ENCODE measurements around the gene CFAP61.

Gene CFAP61

GRCh38 chr20:20076297-20077065, 24.1 kb downstream of the CFAP61 start:
- DNase-seq (ENCODE audit: low spot score), result no peak
- in situ Hi-C loops (cut with MboI; ENCODE audit: low sequenced_read_pairs, unreplicated experiment), result loop anchor here (25.0 kb wide), 3 partner anchors 161 to 736 kb away; no protein-coding TSS in a partner anchor
- TF ChIP-seq CTCF (IDR thresholded peaks at IDR 0.05; ENCODE audit: borderline replicate concordance, control extremely low read depth, extremely low read depth, insufficient read depth, missing control alignments), result no peak

GRCh38 chr20:20078041-20078440, 25.7 kb downstream of the CFAP61 start:
- no peak for TF ChIP-seq CTCF (IDR thresholded peaks at IDR 0.05; ENCODE audit: borderline replicate concordance, control extremely low read depth, extremely low read depth, insufficient read depth, missing control alignments)
- DNase-seq (ENCODE audit: low spot score), result no peak
- in situ Hi-C loops (cut with MboI; ENCODE audit: low sequenced_read_pairs, unreplicated experiment), result loop anchor here (25.0 kb wide), 3 partner anchors 159 to 734 kb away; no protein-coding TSS in a partner anchor

- no peak for TF ChIP-seq CTCF (IDR thresholded peaks at IDR 0.05; ENCODE audit: borderline replicate concordance, control extremely low read depth, extremely low read depth, insufficient read depth, missing control alignments)
- in situ Hi-C loops (cut with MboI; ENCODE audit: low sequenced_read_pairs, unreplicated experiment), result loop anchor here (25.0 kb wide), 3 partner anchors 158 to 733 kb away; no protein-coding TSS in a partner anchor
- no peak for DNase-seq (ENCODE audit: low spot score)
Measured at GRCh38 chr20:20079102-20079784, 26.9 kb downstream of the CFAP61 start.

GRCh38 chr20:20083807-20084206, 31.5 kb downstream of the CFAP61 start:
- in situ Hi-C loops (cut with MboI; ENCODE audit: low sequenced_read_pairs, unreplicated experiment), result loop anchor here (25.0 kb wide), 3 partner anchors 153 to 728 kb away; no protein-coding TSS in a partner anchor

GRCh38 chr20:20084296-20084752, 32.0 kb downstream of the CFAP61 start:
- DNase-seq (ENCODE audit: low spot score), result no peak
- in situ Hi-C loops (cut with MboI; ENCODE audit: low sequenced_read_pairs, unreplicated experiment), result loop anchor here (25.0 kb wide), 3 partner anchors 153 to 728 kb away; no protein-coding TSS in a partner anchor
- TF ChIP-seq CTCF (IDR thresholded peaks at IDR 0.05; ENCODE audit: borderline replicate concordance, control extremely low read depth, extremely low read depth, insufficient read depth, missing control alignments), result no peak

More at GRCh38 chr20:20083807-20084206, 31.5 kb downstream of the CFAP61 start:
- TF ChIP-seq CTCF (IDR thresholded peaks at IDR 0.05; ENCODE audit: borderline replicate concordance, control extremely low read depth, extremely low read depth, insufficient read depth, missing control alignments), result peak; percentile 34
- peak; percentile 41 for DNase-seq (ENCODE audit: low spot score)

- in situ Hi-C loops (cut with MboI; ENCODE audit: low sequenced_read_pairs, unreplicated experiment), result loop anchor here (25.0 kb wide), 3 partner anchors 152 to 727 kb away; no protein-coding TSS in a partner anchor
- TF ChIP-seq CTCF (IDR thresholded peaks at IDR 0.05; ENCODE audit: borderline replicate concordance, control extremely low read depth, extremely low read depth, insufficient read depth, missing control alignments), result no peak
Measured at GRCh38 chr20:20085071-20085470, 32.7 kb downstream of the CFAP61 start.

More at GRCh38 chr20:20085071-20085470, 32.7 kb downstream of the CFAP61 start:
- DNase-seq (ENCODE audit: low spot score), result no peak
